GM21737 (cell line): Measurements from ENCODE around the gene TMEM179B.
"Not testable (repeated sequence)": the region's sequence is repeated elsewhere in the genome, so short reads cannot be mapped to it uniquely, and the experiment has no call there.

Experiments used
- ATAC-seq: cut with Tn5 transposase; IDR thresholded peaks from one replicate; pipeline ENCODE4 v1.9.1; 2021; ENCODE audit warnings: mild to moderate bottlenecking, moderate library complexity; ENCODE audit not compliant: unreplicated experiment

The TMEM179B gene, protein sequence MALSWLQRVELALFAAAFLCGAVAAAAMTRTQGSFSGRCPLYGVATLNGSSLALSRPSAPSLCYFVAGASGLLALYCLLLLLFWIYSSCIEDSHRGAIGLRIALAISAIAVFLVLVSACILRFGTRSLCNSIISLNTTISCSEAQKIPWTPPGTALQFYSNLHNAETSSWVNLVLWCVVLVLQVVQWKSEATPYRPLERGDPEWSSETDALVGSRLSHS

DNA sequence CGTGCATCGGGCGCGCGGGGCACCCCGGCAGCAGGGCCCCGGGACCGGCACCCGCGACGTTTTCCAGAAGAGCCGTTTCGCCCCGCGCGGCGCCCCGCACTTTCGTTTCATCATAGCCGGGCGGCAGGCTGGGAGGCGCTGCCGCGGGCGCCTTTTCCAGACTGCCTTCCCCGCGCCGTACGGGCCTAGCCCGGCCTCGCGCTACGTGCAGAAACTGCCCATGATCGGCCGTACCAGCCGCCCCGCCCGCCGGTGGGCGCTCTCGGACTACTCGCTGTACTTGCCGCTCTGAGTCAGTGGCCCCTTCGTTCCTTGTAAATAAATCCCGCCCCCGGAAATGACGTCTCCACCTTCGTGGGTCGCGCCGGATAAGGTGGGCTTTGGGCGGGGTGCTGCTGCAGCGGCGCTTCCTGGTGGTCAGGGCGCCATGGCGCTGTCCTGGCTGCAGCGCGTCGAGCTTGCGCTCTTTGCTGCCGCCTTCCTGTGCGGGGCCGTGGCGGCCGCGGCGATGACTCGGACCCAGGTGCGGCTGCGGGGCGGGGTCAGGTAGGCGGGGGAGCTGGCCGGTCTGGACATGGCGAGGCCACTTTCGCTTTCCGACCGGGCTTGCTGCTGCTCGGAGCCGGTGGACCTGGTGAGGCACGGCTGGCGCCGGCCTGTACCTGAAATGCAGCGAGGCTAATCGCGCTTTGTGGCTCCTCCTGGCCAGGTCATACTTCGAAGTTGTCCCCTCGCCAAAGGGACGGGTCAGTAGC lies at the start of gene TMEM179B:
TSS of gene TMEM179B (plus strand) at position 398 of the 755 bp plus-strand sequence. CDS start at position 428, 30 bp downstream.
- ATAC-seq: peak; percentile 61

DNA sequence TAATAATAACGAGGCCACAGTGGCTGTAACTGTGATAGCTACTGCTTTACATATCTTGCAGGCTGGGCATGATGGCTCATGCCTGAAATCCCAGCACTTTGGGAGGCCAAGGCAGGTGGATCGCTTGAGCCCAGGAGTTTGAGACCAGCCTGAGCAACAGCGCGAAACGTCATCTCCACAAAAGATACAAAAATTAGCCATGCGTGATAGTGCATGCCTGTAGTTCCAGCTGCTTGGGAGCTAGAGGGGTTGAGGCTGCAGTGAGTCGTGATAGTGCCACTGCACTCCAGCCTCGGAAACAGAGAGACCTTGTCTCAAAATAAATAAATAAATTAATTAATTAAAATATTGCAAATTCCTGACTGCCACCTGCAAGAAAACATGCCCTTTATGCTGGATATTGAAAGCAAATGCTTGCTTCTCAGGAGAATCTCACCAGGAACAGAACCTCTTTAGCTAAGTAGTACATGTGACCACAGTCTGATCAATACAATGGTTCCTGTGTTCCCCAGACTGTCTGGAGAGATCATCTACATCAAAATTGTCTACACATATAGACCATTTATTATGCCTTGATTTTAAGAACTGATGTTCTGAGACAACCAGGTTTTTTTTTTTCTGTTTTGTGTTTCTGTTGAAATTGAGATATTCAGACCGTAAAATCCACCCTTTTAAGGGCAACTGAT lies 39.6 kb upstream of the TMEM179B start:
- ATAC-seq: no peak

DNA sequence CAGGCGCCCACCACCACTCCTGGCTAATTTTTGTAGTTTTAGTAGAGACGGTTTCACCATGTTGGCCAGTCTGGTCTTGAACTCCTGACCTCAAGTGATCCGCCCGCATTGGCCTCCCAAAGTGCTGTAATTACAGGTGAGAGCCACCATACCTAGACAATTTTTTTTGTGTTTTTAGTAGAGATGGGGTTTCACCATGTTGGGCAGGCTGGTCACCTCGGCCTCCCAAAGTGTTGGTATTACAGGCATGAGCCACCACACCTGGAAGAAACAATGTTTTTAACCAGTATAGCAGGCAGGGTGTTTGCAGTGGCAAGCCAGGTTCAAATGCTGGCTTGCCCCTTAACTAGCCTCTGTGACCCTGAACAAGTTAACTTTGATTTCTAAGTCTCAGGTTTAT lies 37.3 kb upstream of the TMEM179B start:
- not testable (repeated sequence) for ATAC-seq

DNA sequence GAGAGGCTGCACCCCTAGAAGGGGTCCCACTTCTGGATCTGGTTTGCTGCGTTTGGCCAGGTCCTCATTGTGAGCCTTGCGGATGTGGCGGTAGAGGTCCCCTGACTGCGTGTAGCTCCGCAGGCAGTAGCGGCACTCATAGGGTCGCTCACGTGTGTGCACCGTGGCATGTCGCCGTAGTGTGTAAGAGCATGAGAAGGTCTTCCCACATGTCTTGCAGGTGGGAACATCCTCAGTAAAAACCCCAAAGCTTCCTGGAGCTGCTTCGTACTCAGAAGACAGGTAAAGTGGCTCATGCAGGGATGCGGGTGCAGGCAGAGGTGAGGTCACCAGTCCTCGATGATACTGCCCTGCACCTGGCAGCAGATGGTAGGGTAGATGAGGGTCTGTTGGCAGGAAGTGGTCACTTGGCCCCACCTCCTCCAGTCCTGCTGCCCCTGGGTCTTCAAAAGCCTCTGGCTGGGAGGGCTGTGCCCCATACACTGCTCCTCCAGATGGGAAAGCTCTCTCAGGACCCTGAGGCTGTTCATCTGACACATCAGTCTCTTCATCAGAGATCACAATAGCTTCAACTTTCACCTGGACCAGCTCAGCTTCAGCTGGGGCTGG lies 34.9 kb upstream of the TMEM179B start:
- no peak for ATAC-seq

DNA sequence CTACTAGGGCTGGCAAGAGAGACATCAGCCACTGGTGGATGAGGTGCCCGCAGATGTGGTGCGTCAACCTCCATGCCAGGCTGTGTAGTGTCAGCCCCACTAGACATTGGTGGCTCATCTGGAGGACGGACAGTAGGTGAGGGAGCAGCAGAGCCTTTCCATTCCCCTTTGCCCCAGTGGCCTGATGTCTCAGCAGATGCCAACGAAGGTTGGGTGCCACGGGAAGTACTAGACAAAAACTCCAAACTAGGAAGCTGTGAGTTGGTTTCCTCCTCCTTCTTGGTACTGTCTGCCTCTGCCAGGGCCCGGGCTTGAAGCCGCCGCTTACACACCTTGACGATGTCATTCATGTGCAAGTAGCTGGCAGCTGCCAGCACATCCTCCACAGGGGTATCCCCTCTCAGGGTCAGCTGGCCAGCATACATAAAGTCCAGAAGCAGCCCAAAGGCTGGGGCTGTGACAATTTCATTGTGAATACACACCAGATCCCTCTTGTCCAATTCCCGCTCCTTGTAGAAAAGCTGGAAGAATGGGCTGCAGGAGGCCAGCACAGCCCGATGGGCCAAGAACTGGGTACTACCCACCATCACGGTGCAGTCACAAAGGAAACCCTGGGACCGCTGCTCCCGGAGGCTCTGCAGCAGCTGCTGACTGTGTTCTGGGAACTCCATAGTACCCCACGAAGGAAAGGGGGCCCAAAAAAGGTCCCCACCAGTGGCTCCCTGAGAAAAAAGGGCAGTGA lies 34.0 kb upstream of the TMEM179B start:
- ATAC-seq: no peak

- ATAC-seq: peak; percentile 90
Measured at GRCh38 chr11:62753736-62754603, 33.2 kb upstream of the TMEM179B start, which contains the start of gene ZBTB3. Gene ZBTB3, minus strand, starts transcription at chr11:62754160. Its CDS starts 496 bp downstream, at chr11:62753664.

DNA sequence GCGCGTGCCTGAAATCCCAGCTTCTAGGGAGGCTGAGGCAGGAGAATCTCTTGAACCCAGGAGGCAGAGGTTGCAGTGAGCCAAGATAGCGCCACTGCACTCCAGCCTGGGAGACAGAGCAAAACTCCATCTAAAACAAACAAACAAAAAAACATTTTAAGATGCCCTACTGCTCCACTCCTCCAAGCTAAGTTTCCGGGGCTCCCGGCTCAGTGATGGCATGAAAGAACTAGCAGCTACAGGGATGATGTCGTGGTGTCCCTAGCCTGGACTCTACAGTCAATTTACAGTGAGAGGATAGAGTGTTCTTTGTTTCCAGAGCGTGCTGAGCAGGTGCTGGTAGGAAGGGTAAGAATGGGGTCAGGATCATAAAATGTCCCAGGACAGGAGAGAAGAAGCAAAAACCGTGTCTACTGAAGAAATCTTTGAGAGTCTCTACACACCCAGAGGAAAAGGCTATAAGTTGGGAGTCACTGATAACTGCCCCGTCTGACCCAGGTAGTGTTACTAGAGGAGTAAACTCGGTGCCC lies 32.1 kb upstream of the TMEM179B start:
- no peak for ATAC-seq

GRCh38 chr11:62757846-62758788 lies 29.1 kb upstream of the TMEM179B start:
- no peak for ATAC-seq

DNA sequence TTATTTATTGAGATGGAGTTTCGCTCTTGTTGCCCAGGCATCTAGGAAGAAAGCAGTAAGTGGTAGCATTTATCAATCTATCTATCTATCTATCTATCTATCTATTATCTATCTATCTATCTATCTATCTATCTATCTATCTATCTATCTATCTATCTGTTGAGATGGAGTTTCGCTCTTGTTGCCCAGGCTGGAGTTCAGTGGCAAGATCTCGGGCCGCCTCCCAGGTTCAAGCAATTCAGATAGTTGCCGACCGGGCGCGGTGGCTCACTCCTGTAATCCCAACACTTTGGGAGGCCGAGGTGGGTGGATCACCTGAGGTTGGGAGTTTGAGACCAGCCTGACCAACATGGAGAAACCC lies 26.4 kb upstream of the TMEM179B start:
- not testable (repeated sequence) for ATAC-seq

DNA sequence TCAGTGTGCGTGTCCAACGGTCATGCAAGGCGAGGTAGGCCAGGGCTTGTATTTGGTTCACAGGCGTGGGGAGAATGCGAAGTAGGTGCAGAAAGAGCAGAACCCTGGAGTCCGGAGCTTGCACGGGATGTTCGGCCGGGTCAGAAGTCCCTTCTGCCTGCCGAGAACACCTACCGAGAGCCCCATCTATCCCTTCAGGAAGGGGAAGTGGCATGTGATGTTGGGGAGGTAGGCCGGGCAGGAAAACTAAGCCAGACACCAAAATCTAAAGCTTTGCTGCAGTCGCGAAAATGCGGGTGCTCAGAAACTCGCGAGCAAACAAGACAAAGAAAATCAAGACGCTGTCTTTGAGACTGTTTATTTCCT lies 16.4 kb upstream of the TMEM179B start:
- no peak for ATAC-seq

GRCh38 chr11:62771144-62772021 lies 15.8 kb upstream of the TMEM179B start, which contains the start of gene TAF6L:
Gene TAF6L, plus strand, starts transcription at chr11:62771396. Its CDS starts 4,388 bp downstream, at chr11:62775784.
- peak; percentile 74 for ATAC-seq

DNA sequence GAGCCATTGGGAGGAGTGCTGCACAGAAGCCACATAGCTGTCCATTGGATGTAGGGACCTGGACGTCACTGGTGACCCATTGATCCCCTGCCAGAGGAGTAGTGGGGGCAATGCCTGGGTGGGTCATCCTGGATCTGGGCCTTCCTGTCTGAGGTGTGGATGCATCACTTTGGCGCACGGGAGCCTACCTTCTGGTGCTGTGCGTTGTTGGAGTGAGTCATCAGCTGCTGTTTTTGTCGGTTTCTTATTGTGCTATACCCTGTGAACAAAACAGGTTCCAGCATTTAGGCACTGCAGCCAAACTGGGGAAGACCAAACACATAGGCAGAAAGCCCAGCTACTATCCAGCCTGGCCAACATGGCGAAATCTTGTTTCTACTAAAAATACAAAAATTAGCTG lies 12.8 kb upstream of the TMEM179B start:
- no peak for ATAC-seq

DNA sequence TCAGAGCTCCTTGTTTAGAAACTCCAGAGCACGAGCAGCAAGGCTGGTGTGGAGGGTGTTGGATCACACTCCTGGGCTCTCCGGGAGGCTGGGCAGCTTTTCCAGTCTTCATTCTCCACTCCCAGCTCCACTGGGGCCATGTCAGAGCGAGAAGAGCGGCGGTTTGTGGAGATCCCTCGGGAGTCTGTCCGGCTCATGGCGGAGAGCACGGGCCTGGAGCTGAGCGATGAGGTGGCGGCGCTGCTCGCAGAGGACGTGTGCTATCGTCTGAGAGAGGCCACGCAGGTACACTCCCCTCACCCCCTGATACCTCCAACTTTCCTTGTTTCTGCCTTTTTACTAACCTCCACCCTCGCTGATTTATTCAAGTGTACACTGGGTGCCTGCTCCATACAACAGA lies 11.6 kb upstream of the TMEM179B start:
- no peak for ATAC-seq

- no peak for ATAC-seq
Measured at GRCh38 chr11:62777389-62777788, 9.8 kb upstream of the TMEM179B start.

DNA sequence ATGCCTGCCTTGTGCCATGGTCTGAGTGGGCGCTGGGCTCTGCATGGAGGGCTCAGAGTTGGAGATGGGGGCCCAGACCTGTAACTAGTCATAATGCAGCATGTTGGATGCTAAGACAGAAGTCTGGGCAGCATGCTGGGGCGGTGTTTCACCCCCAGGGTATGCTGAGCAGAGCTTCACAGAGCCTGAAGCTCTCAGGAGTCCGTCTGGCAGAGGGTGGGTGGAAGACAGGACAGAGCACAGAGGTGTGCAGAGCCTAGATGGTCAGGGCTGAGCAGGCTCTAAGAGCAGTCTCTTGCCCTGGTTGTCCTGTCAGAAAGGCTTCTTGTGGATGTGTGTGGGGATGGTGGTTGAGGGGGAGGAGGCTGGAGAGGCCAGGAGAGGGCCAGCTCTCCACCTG lies 8.8 kb upstream of the TMEM179B start:
- no peak for ATAC-seq

DNA sequence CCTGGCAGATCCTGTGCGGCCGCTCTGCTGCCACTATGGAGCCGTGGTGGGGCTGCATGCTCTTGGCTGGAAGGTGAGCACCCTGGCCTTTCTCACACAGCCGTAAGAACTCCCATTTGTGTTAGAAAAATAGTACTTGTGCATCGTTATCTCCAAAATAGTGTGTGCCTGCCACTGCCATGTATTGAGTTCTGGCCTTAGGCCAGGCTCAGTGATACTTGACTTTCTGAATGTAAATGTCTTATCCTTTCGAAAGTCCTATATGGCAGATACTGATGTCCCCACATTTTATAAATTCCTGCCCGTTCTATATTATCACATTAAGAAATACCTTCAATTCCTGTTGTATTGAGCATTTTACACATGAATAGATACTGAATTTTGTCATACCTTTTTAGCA lies 4.4 kb upstream of the TMEM179B start:
- ATAC-seq: no peak

DNA sequence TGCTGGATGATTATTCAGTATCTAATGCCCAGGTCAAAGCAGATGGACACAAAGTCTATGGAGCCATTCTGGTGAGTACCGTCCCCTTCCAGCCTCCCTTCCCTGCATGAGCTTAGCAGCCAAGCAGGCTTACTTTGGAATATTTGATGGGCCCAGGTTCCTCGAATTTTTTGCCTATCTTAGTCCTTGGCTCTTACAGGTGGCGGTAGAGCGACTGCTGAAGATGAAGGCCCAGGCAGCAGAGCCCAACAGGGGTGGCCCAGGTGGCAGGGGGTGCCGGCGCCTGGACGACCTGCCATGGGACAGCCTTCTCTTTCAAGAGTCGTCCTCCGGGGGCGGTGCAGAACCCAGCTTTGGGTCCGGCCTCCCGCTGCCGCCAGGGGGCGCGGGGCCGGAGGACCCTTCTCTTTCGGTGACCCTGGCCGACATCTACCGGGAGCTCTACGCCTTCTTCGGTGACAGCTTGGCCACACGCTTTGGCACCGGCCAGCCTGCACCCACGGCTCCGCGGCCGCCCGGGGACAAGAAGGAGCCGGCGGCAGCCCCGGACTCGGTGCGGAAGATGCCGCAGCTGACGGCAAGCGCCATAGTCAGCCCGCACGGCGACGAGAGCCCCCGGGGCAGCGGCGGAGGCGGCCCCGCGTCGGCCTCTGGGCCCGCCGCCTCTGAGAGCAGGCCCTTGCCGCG lies 741 bp upstream of the TMEM179B start:
- peak; percentile 51 for ATAC-seq
